ENCODE results near the gene SP6.

SP6 gene

DNA sequence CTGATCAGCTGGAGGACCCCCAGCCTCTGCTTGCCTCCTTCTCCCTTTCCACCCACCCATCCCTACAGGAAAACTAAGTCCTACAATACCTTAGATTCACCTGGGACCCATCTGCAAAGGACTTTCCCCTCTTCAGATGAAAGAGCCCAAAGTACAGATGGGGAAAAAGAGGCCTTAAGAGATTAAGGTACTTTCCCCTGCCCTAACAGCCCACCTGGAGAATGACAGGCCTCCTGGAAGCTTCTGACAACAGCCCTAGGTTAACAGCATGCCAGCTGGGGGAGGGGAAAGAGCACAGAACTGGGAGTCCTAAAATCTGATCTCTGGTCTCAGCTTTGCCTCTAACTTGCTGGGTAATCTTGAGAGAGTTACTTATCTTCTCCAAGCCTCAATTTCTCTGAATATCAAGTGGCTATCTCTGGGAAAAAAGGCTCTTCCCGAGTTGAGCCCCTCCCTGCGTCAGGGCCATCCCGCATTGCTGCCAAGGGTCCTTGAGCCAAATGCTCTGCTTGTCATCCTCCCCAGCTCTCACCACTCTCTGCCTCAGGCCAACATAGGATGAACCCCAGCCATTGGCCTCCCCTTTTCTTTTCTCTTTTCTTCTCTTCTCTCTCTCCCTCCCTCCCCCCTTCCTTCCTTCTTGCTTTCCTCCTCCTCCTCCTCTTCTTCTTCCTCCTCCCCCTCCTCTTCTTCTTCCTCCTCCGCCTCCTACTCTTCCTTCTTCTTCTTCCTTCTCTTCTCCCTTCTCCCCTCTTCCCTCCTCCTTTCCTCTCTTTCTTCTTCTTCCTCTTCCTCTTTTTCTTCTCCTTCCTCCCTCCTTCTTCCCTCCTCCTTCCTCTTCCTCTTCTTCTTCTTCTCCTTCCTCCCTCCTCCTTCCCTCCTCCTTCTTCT lies 22.5 kb upstream of the SP6 start:
- H3K4me3 ChIP-seq (ENCODE audit: low read length): no peak overlapping the region
- no peak for TF ChIP-seq ZNF274 (IDR thresholded peaks at IDR 0.05; ENCODE audit: low read depth, low read length)

DNA sequence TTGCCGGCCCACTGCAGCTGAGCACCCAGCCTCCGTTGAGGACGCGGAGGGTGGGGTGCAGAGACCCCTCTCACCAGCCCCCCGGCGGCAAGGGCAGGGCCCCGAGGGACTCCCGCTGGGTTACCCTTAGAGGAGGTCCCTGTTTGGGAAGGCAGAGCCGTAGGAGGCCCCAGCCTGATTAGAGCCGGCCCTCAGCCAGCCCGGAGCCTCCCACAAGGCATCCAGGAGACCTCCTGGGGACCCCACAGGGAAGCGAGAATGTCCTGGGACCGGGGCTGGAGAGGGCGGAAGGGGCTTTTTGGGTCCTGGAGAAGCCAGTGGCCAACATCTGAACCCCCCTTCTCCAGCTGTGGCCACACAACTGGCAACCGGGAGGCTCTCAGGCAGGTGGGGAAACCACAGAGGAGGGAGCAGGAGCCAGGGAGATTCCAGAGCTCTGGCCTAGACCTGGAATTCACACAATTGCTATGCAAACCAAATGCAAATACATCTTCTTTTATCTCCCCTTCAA lies 21.7 kb upstream of the SP6 start:
- no peak overlapping the region for H3K4me3 ChIP-seq (ENCODE audit: low read length)
- TF ChIP-seq ZNF274 (IDR thresholded peaks at IDR 0.05; ENCODE audit: low read depth, low read length): no peak

DNA sequence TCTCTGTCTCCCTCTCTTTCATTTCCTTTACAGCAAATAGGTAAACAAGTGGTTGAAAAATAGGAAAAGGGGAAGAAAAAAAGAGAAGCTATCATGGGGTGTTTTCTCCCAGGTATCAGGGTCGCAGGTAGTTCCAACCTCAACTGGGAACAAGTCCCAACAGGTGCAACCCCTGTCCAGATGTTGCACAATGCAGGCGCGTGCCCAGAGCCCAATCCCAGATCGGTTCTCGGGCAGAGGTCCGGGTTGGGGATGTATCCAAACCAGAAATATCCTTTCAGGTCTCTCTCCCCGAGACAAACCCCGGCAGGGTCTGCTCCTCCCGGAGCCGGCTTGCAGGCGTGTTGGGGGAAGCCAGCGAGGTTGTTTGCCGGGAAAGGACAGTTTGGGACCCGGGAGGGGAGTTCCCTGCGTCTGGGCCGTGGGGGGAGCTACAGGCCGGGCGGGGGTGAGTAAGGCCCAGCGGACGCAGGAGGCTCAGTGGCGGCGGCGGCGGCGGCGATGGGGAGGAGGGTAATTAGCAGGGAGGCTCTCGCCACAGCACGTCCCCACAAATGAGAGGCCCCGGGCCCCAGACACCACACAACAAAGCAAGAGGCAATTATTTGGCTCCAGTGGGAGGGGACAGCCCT lies 21.2 kb upstream of the SP6 start:
- no peak for TF ChIP-seq ZNF274 (IDR thresholded peaks at IDR 0.05; ENCODE audit: low read depth, low read length)
- no peak overlapping the region for H3K4me3 ChIP-seq (ENCODE audit: low read length)

DNA sequence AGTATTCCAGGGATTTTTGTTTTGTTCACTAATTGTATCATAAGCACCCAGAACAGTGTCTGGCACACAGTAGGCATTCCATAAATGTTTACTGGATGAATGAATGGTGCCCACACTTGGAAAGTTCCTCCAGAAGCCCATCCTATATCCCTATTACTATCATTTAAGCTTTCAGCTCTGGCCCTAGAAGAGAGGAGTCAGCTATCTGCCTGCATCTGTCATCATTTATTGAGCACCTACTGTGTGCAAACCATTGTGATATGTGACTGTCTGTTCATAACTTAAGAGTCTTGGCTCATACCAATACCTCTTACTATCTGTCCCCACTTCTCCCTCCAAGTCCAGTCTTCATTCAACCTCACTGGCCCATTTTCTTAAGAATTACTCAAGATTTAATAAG lies 20.1 kb upstream of the SP6 start:
- no peak for TF ChIP-seq ZNF274 (IDR thresholded peaks at IDR 0.05; ENCODE audit: low read depth, low read length)
- no peak overlapping the region for H3K4me3 ChIP-seq (ENCODE audit: low read length)

DNA sequence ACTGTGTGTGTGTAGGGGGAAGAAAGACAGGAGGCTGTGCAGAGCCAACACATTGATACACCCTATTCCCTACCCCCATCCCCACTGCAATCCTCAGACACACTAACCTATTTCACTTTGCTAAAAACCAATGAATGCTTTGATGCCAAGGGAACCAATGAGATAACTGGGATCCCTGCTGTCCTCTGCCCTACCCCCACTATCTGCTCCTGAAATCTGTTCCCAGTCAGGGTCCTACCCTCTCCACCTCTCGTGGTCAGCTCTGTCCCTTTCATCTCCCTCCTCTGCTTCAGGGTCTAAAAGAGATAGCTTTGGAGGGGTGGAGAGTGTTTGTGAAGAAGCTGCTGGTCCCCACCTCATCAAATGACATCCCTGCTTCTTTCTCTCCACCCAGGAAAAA lies 19.1 kb upstream of the SP6 start:
- H3K4me3 ChIP-seq (ENCODE audit: low read length): no peak overlapping the region
- TF ChIP-seq ZNF274 (IDR thresholded peaks at IDR 0.05; ENCODE audit: low read depth, low read length): no peak

DNA sequence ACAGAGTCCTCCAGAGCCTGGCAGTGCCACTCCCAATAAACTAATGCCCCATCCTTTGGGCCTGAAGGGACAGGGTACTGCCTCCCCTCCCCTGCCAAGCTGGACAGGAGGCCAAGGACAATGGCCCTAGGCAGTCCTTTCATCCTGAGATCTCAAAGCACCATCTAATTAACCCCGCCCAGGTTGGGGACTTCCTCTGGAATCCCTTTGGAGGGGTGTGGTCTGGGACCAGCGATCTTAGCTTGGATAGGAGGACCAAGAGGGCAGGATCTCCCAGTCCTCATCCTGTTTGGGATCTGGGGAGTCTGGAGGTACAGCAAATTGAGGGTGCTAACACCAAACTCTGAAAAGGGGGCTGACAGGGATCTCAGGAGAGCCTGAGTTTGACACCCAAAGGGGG lies 18.2 kb upstream of the SP6 start:
- no peak overlapping the region for H3K4me3 ChIP-seq (ENCODE audit: low read length)
- no peak for TF ChIP-seq ZNF274 (IDR thresholded peaks at IDR 0.05; ENCODE audit: low read depth, low read length)

DNA sequence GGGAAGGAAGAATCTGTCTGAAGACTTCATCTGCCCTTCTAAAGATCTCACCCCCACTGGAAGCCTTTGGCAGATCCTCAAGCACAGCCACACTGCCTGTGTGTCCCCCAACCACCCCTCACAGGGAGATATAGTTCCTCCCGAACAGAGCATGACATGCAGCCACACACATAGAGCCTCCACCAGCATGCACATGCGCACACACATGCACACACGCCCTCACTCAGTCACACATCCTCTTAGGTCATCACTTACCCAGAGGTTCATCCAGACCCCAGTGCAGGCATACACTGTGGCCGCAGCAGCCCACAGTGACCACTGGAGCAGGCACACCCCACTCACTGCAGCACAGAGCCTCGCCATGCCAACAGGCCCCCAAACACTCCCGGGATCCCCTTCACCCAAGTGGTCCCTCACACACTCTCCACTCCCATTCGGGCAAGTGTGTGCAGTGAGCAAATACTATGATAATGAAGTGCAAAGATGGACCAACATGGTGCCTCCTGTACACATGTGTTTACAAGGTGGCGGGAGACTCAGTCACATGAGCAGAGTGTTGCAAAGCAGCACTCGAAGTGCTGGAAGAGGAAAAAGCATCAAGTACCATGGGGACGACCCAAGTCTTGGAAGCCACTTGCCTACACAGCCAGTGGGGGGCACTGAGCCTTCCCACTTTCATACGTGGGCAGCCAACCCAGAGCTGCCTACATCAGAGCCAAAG lies 17.0 kb upstream of the SP6 start:
- no peak overlapping the region for H3K4me3 ChIP-seq (ENCODE audit: low read length)
- TF ChIP-seq ZNF274 (IDR thresholded peaks at IDR 0.05; ENCODE audit: low read depth, low read length): no peak

DNA sequence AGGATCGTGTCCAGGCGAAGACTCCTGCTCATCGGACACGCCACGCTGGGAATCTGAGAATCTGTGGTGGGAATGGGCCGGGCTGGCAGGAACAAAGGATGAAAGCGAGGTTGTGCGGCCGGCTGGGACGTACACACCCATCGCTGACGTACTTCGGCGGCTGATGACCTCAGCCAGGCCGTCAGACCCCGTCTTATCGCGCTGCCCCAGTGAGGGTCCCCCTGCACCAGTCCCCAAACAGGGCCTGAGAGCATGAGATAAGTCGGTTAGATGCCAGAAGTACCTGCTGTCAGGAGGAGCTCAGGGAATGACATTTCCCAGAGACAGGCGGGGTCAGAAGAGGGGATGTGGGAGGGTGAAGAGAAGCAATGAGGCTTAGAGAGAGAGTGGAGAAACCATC lies 16.0 kb upstream of the SP6 start:
- no peak overlapping the region for H3K4me3 ChIP-seq (ENCODE audit: low read length)
- no peak for TF ChIP-seq ZNF274 (IDR thresholded peaks at IDR 0.05; ENCODE audit: low read depth, low read length)

DNA sequence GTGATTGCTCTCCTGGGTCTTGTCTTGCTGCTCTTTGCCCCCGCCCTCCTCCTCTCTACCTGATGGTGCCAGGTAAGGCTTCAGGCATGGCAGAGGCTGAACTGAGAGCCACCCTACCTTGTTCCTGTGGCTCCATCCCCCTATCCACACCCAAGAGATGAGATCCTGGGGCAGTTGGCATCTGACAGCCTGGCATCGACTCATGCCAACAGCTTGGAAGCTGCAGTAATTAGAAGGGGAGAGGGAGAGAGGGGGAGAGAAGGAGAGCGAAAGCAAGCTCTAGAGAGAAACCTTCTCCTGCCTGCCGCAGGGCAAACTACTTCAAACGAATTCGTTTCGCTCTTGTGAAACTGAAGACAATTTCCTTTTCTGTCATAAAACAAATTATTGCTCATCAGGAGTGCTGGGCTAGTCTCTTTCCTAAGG lies 13.8 kb upstream of the SP6 start:
- no peak for TF ChIP-seq ZNF274 (IDR thresholded peaks at IDR 0.05; ENCODE audit: low read depth, low read length)
- no peak overlapping the region for H3K4me3 ChIP-seq (ENCODE audit: low read length)

DNA sequence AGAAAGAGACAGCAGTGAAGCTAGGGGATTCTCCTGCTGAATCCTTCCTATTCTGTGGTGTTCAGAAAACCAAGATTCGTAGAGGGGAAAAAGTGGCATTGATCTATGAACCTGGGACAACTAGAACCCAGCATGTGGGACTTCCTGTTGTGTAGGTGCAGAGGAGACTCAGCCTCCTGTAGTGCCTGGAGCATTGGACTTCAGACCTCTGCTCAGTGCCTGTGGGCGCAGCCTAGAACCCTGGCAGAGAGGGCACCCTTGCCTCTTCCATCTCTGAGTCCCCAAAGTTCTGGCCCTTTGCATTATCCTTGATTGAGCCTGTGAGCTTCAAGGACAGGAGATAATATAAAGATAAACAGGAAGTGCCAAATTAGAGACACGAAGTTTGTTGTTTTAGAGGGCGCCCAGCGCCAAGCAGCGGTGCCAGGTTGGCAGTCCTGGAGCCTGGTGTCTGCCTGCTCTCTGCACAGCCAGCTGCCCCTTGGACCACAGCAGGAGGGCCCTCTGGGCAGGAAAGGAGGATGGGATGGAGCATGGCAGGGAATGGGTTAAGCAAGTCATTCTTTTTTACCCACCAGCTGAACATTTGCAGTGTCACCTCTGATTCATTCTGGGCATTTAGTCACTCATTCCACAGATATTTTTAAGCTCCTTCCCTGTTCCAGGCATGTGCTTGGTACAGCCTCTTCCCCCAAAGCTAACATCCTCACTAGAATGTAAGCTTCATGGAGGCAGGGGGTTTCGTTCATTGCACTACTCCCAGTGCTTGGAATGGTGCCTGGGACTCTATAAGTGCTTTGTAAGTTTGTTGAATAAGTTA lies 11.9 kb upstream of the SP6 start:
- TF ChIP-seq ZNF274 (IDR thresholded peaks at IDR 0.05; ENCODE audit: low read depth, low read length): no peak
- no peak overlapping the region for H3K4me3 ChIP-seq (ENCODE audit: low read length)

DNA sequence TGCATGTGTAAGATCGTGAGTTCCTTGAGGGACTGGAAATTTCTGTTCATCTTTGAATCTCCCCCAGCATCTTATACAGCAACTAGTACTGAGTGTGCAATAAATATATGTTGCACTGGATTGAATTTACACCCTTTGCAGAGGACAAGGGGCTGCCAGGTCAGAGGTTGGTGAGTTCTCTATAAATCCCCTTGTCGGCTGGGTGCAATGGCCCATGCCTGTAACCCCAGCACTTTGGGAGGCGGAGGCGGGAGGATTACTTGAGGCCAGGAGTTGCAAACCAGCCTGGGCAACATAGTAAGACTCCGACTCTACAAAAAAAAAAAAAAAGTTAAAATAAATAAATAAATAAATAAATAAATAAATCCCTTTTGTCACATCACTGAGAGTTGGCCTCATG lies 9.4 kb upstream of the SP6 start:
- TF ChIP-seq ZNF274 (IDR thresholded peaks at IDR 0.05; ENCODE audit: low read depth, low read length): no peak
- H3K4me3 ChIP-seq (ENCODE audit: low read length): no peak overlapping the region

DNA sequence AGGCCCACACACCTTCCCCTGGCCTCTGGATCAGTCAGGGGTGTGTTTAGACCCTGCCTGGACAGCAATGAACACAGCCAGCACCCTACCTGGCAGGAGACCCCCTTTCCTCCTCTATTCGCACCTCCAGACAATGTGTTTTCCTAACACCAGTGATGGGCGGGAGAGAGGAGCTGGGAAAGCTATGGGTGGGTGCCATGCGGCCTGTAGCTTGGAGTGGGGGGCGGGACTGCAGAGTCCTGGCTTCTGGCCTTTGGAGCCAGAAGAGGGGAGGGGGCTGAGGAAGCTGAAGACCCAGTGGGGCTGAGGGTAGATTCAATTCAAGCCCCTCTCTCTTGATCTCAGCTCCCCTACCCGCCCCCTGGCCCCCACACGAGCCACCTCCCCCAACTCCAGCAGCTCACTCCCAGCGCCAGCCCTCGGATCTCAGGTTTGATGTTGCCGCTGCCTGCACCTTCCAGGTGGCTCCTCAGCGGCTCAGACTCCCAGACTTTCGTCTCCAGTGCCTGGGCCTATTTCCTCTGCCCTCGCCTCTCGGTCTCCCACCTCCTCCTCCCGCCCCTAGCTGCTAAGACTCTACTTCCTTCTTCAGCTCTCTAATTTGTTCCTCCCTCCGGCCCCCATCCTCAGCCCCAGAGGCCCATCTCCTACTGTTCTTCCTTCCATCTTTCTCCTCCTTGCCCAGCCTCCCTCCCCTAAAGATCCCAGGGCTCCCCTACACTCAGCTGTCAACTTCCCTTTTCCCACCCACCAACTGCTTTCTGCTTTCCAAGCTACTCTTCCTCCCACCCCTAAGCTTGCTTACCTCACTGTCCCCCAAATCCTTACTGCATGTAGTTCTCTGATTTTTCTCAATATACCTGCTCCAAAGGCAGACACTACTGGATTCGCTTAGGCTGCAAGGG lies 6.8 kb upstream of the SP6 start:
- H3K4me3 ChIP-seq (ENCODE audit: low read length): no peak overlapping the region
- TF ChIP-seq ZNF274 (IDR thresholded peaks at IDR 0.05; ENCODE audit: low read depth, low read length): no peak

DNA sequence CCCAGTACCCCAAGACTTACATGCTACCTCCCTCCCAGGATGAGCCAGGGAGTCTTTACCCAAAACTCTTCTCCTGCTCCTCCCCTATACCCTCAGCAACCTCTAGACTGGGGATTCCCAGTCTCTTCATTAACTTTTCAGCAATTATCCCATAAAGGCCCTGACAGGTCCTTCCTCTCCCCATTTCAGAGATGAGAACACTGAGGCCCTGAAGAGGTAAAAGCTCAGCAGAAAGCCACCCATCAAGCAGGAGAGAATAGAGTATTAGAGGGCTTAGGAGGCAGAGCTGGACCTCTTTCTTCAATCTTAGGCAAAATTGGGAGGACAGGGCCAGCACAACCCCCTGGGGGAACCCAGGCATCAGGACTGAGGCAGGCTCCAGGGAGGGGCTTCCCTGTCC lies 5.9 kb upstream of the SP6 start:
- TF ChIP-seq ZNF274 (IDR thresholded peaks at IDR 0.05; ENCODE audit: low read depth, low read length): no peak
- no peak overlapping the region for H3K4me3 ChIP-seq (ENCODE audit: low read length)

All from GM08714 (cell line).